Stimulated activated CD4-positive, alpha-beta T cell treated with anti-CD3 and anti-CD28 coated beads, Interleukin-4, amount 100 ng/mL, for 24 hours (primary cell): ENCODE results near the gene PRDM5.

ENCODE experiments used
- DNase-seq: peaks from one replicate; pipeline ENCODE4 v3.0.0-alpha.2; 2020

PRDM5 gene

GRCh38 chr4:120902925-120903324 is 19.6 kb downstream of the PRDM5 start:
- DNase-seq = no peak

GRCh38 chr4:120901731-120902130 is 20.8 kb downstream of the PRDM5 start:
- DNase-seq = no peak

GRCh38 chr4:120897981-120898719 is 24.4 kb downstream of the PRDM5 start:
- DNase-seq = no peak

- DNase-seq = no peak
Observed at GRCh38 chr4:120895554-120895953, 27.0 kb downstream of the PRDM5 start.

- DNase-seq = no peak
Observed at GRCh38 chr4:120893314-120893713, 29.2 kb downstream of the PRDM5 start.

GRCh38 chr4:120886191-120886590 is 36.3 kb downstream of the PRDM5 start:
- DNase-seq = no peak

GRCh38 chr4:120881846-120882245 is 40.7 kb downstream of the PRDM5 start:
- DNase-seq = no peak

- no peak for DNase-seq
Observed at GRCh38 chr4:120881351-120881750, 41.2 kb downstream of the PRDM5 start.

GRCh38 chr4:120877021-120877420 is 45.5 kb downstream of the PRDM5 start:
- no peak for DNase-seq

- DNase-seq = no peak
Observed at GRCh38 chr4:120874792-120875774, 47.4 kb downstream of the PRDM5 start.

GRCh38 chr4:120873554-120873953 is 49.0 kb downstream of the PRDM5 start:
- no peak for DNase-seq

GRCh38 chr4:120871173-120871572 is 51.4 kb downstream of the PRDM5 start:
- DNase-seq = no peak

- no peak for DNase-seq
Observed at GRCh38 chr4:120870279-120870673, 52.2 kb downstream of the PRDM5 start.

GRCh38 chr4:120869613-120870278 is 52.8 kb downstream of the PRDM5 start:
- no peak for DNase-seq

- no peak for DNase-seq
Observed at GRCh38 chr4:120867506-120867905, 55.0 kb downstream of the PRDM5 start.

GRCh38 chr4:120865985-120866384 is 56.5 kb downstream of the PRDM5 start:
- DNase-seq = no peak

GRCh38 chr4:120864969-120865368 is 57.6 kb downstream of the PRDM5 start:
- DNase-seq = no peak

- DNase-seq = no peak
Observed at GRCh38 chr4:120862432-120862831, 60.1 kb downstream of the PRDM5 start.

- DNase-seq = no peak
Observed at GRCh38 chr4:120861852-120862251, 60.7 kb downstream of the PRDM5 start.

- no peak for DNase-seq
Observed at GRCh38 chr4:120858776-120859175, 63.8 kb downstream of the PRDM5 start.

GRCh38 chr4:120857312-120857711 is 65.2 kb downstream of the PRDM5 start:
- DNase-seq = no peak

GRCh38 chr4:120856294-120856693 is 66.2 kb downstream of the PRDM5 start:
- DNase-seq = no peak

GRCh38 chr4:120855307-120856001 is 67.1 kb downstream of the PRDM5 start:
- DNase-seq = no peak
